Activated B cell treated with CpG ODN at 0.5 μM for 24 hours (primary cell): ENCODE measurements around the gene GNMT. TPM values are rescaled to one million over a fixed set of nuclear protein-coding genes. Genes with fewer than 3 reads are reported as not detected.
A peak's percentile ranks its signal among the peaks of the same experiment; 100 is the strongest.

Experiments
- ATAC-seq: fragments of 200-7000 bp; cut with Tn5 transposase; one replicate; pipeline ENCODE4 v1.10.0; 2021; ENCODE audit warnings: low read depth, mild to moderate bottlenecking, moderate library complexity
- CTCF ChIA-PET: fragments of 350-600 bp; sonication (Branson Sonifier 250); formaldehyde crosslinking; loops from one replicate; lab custom pipeline; 2021; ENCODE audit warnings: antibody characterized with exemption; lab: Charles Lee
- POLR2A ChIA-PET: fragments of 350-600 bp; sonication (Branson Sonifier 250); formaldehyde crosslinking; loops from one replicate; lab custom pipeline; 2021; ENCODE audit warnings: antibody characterized with exemption; lab: Charles Lee
- DNase-seq: peaks from one replicate; pipeline ENCODE4 v3.0.0; 2022
- H3K27ac Mint-ChIP-seq: one replicate; pipeline ENCODE4 v1.8.0; 2020; ENCODE audit warnings: mixed read lengths
- H3K27me3 Mint-ChIP-seq: one replicate; pipeline ENCODE4 v1.8.0; 2021; ENCODE audit warnings: mixed read lengths
- H3K36me3 Mint-ChIP-seq: one replicate; pipeline ENCODE4 v1.8.0; 2021; ENCODE audit warnings: low read depth, mixed read lengths
- H3K4me1 Mint-ChIP-seq: one replicate; pipeline ENCODE4 v1.8.0; 2021; ENCODE audit warnings: mixed read lengths
- H3K4me3 Mint-ChIP-seq: one replicate; pipeline ENCODE4 v1.8.0; 2020; ENCODE audit warnings: mild to moderate bottlenecking, mixed read lengths
- H3K9me3 Mint-ChIP-seq: one replicate; pipeline ENCODE4 v1.8.0; 2020; ENCODE audit warnings: mixed read lengths
- intact Hi-C: fragments of 100-400 bp; cut with micrococcal nuclease; formaldehyde crosslinking; loops from one replicate; pipeline ENCODE4 v1.15.1; 2024
- total RNA-seq: library from RNA; stranded (reverse); gene quantifications from 2 replicates; pipeline ENCODE4 v1.2.3, GENCODE V29; 2022
- TF ChIP-seq, protein P1 (sequence below): fragments of 200-600 bp; IDR thresholded peaks from one replicate; pipeline ENCODE4 v1.8.0; 2022; ENCODE audit warnings: antibody characterized with exemption, mild to moderate bottlenecking

Gene GNMT
- total RNA-seq, 1 donor from 2014 or later: 2.3 TPM

DNA sequence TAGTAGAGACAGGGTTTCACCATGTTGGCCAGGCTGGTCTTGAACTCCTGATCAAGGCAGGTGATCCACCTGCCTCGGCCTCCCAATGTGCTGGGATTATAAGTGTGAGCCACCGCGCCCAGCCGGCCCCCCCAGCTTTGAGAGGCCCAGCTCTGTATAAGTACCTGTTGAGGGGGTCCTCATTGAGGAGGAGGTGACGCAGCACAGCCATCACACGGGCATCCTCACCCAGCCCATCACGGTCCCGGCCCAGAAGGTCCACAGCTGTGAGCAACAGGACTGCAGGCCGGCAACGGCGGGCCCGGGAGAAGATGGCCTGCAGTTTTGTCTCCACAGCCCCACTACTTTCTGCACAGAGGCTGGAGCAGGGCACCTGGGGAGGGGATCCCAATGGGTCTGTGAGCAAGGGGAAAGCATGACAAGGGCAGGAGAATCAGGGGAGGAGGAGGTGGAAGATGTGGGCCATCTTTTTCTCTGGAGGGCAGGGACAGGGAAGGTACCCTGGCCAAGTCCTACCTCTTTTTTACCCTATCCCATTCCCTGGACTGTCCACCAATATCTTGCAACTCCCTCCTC, 7.7 kb downstream of the GNMT start:
- H3K27me3 Mint-ChIP-seq: no peaks in the 10 kb centered on the region
- H3K4me3 Mint-ChIP-seq: no peak overlapping the region
- CTCF ChIA-PET: no interaction called here
- no peaks in the 10 kb centered on the region for H3K9me3 Mint-ChIP-seq
- DNase-seq (no peak), ATAC-seq (no peak)
- intact Hi-C loops: no loop called here
- TF ChIP-seq, protein P1, sequence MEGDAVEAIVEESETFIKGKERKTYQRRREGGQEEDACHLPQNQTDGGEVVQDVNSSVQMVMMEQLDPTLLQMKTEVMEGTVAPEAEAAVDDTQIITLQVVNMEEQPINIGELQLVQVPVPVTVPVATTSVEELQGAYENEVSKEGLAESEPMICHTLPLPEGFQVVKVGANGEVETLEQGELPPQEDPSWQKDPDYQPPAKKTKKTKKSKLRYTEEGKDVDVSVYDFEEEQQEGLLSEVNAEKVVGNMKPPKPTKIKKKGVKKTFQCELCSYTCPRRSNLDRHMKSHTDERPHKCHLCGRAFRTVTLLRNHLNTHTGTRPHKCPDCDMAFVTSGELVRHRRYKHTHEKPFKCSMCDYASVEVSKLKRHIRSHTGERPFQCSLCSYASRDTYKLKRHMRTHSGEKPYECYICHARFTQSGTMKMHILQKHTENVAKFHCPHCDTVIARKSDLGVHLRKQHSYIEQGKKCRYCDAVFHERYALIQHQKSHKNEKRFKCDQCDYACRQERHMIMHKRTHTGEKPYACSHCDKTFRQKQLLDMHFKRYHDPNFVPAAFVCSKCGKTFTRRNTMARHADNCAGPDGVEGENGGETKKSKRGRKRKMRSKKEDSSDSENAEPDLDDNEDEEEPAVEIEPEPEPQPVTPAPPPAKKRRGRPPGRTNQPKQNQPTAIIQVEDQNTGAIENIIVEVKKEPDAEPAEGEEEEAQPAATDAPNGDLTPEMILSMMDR: no peak
- no peak overlapping the region for H3K27ac Mint-ChIP-seq
- POLR2A ChIA-PET: no interaction called here
- H3K4me1 Mint-ChIP-seq: peaks cover 2% of the 10 kb centered on the region
- peaks cover 26% of the 10 kb centered on the region for H3K36me3 Mint-ChIP-seq

DNA sequence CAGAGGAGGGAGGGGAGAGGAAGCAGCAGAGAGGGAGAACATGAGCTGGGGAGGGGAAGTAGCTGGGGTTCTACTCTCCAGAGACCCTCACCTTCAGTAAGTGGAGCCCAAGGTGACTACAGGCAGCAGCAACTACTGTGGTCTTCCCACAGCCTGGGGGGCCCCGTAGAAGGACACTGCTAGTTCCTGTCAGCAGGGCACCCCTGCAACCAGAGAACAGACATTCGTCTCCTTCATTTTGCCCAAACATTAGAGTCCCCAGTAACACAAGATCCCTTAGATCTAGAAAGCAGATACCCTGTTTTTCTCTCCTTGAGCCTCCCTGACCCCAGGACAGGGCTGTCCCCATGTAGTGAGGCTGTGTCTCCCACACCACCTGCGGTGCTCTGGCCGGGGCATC, 8.2 kb downstream of the GNMT start:
- peaks cover 4% of the 10 kb centered on the region for H3K4me1 Mint-ChIP-seq
- CTCF ChIA-PET: no interaction called here
- ATAC-seq (no peak), DNase-seq (no peak)
- intact Hi-C loops: no loop called here
- POLR2A ChIA-PET: no interaction called here
- H3K36me3 Mint-ChIP-seq: peaks cover 28% of the 10 kb centered on the region
- H3K27me3 Mint-ChIP-seq: no peaks in the 10 kb centered on the region
- H3K27ac Mint-ChIP-seq: no peak overlapping the region
- no peaks in the 10 kb centered on the region for H3K9me3 Mint-ChIP-seq
- TF ChIP-seq, protein P1: no peak
- no peak overlapping the region for H3K4me3 Mint-ChIP-seq

DNA sequence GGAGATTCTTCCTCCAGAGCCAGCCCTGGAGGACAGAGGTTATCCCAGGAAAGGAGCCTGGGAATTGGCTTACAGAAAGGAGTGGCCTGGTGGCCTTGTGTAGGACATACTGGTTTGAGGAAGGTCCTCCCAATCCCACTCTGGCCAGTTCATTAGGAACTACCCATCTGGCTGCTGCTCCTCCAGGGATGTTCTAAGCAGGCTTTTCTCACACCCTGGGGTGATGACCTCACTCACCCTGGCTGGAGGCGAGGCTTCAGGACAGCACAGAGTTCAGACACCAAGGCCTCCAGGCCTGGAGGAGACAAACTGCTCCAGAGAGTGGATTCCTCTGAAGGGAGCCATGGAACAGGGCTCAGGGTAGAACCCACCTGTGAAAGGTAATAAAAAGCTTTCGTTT, 8.9 kb downstream of the GNMT start:
- H3K36me3 Mint-ChIP-seq: peaks cover 29% of the 10 kb centered on the region
- no peaks in the 10 kb centered on the region for H3K27me3 Mint-ChIP-seq
- no peak overlapping the region for H3K27ac Mint-ChIP-seq
- TF ChIP-seq, protein P1: no peak
- POLR2A ChIA-PET: interaction anchor here (2.0 to 2.7 kb wide), 2 partner anchors 10 to 40 kb away, joined by 6 to 7 read pairs; partner anchors contain the start of genes CNPY3 and PEX6
- H3K9me3 Mint-ChIP-seq: no peaks in the 10 kb centered on the region
- CTCF ChIA-PET: no interaction called here
- DNase-seq: no peak
- H3K4me3 Mint-ChIP-seq: no peak overlapping the region
- intact Hi-C loops: no loop called here
- no peak for ATAC-seq
- peaks cover 7% of the 10 kb centered on the region for H3K4me1 Mint-ChIP-seq

DNA sequence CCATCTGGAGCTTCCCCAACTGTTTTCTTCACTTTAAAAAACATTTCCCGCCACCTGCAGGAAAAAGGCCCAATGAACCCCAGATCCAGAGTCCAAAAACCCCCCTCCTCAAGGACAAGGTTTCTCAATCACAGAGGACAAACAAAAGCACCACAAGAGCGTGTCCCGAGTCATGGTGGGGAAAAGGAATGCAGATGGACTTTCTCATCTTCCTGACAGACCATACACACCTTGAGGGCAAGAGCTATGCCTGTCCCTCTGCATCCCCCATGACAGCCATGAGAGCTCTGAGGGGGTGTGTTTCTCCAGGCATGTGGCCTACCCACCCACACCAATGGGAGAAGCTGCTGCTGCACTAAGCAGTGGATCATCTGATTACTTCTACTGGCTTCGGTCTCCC, 9.4 kb downstream of the GNMT start:
- Mint-ChIP-seq H3K4me1 (peaks cover 7% of the 10 kb centered on the region), H3K4me3 (no peak overlapping the region), H3K9me3 (no peaks in the 10 kb centered on the region), H3K27me3 (no peaks in the 10 kb centered on the region), H3K36me3 (peaks cover 24% of the 10 kb centered on the region), H3K27ac (no peak overlapping the region)
- no peak for ATAC-seq
- ChIA-PET CTCF (no interaction called here), POLR2A (interaction anchor here (2.0 to 2.7 kb wide), 2 partner anchors 9 to 41 kb away, joined by 6 to 7 read pairs; partner anchors contain the start of genes CNPY3 and PEX6)
- intact Hi-C loops: no loop called here
- no peak for DNase-seq
- TF ChIP-seq, protein P1: no peak

DNA sequence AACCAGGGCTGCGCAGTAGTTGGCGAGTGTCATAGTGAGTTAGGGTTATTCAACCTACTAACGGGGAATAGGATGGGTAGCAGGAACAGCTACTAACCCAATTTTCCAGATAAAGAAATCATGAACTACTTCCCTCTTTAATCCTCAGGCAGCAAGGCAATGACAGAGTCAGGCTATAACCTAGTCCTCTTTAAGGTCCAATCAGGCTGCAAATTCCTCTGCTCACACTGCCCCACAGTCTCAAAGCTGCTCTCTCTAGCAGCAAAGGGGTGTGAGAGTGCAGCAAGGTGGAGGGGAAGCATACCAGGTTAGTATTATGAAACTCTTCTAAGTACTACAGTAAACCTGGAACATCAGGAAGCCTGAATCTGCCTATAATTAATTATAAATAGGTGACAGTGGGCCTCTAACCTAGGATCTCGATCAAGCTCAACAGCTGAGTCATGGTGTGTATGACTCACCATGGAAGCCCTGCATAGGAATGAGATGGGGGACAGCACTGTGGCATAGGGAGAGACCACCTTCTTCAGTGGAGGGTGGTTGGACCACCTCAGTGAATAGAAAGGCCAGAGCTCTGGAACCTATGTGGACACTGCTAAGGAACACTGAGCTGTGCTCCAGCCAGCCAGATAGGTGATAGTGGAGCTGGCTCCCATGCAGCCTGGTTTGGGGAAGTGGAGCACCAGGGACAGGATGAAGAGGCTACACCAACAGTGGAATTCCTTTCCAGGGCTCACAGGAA, 10.5 kb downstream of the GNMT start:
- H3K36me3 Mint-ChIP-seq: peaks cover 17% of the 10 kb centered on the region
- POLR2A ChIA-PET: interaction anchor here (0.6 to 2.7 kb wide), 5 partner anchors 8 to 42 kb away, joined by 4 to 7 read pairs (median 4); partner anchors contain the start of genes CNPY3, PEX6 and PPP2R5D
- H3K4me3 Mint-ChIP-seq: no peak overlapping the region
- H3K4me1 Mint-ChIP-seq: peaks cover 7% of the 10 kb centered on the region
- intact Hi-C loops: no loop called here
- no peak overlapping the region for H3K27ac Mint-ChIP-seq
- DNase-seq: no peak
- no peaks in the 10 kb centered on the region for H3K27me3 Mint-ChIP-seq
- TF ChIP-seq, protein P1: no peak
- CTCF ChIA-PET: no interaction called here
- H3K9me3 Mint-ChIP-seq: no peaks in the 10 kb centered on the region
- ATAC-seq: peak; percentile 42
